8988T (cell line): ENCODE results near the gene EID2B.

Experiments
- DNase-seq: peaks from one replicate; pipeline ENCODE4 v3.0.0; 2011

EID2B gene

DNA sequence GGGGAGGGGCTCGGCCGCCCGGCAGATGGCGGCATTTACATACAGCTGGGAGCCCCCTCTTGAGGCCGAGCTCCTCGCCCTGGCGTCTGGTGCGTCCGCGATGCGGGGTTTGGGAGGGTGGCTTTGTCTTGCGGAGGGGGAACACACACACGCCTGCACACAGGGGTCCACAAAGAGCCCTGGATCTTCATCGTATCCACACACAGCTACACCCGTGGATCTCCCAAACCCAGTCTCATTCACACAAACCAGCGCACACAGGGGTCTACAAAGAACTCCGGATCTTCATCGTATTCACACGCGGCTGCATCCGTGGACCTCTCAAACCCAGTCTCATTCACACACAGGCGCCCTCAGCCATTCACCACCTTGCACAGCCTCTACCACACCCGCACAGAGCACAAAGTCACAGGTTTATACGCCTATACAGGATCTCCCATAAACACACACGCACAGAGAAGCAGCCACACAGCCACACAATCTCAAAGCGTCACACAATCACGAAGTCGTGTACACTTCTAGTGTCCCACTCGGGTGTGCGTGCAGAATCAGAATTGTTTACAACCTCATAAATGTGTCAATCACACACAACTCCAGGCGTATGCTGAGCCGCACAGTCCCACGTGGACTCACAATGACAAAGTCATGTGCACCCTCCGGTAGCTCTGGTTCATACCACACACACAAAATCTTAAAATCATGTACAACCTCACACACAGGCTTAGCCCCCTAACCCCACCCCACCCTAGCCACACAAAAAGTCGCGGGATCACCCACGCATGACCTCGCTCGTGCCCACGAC, 34.5 kb downstream of the EID2B start:
- no peak for DNase-seq

DNA sequence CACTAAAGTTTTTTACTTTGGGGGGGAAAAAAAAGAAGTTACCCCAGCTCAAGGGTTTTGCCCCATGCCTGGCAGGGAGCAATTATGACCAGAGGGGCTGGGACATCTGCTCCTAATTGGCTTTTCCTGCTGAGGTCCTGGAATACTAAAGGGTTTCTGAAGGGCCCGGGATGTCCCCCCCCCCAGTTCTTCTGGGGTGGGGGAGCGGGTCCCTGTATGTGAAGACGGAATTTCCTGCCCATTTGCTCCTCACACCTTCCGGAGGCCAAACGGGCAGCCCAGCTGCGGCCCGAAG, 35.0 kb downstream of the EID2B start:
- no peak for DNase-seq

DNA sequence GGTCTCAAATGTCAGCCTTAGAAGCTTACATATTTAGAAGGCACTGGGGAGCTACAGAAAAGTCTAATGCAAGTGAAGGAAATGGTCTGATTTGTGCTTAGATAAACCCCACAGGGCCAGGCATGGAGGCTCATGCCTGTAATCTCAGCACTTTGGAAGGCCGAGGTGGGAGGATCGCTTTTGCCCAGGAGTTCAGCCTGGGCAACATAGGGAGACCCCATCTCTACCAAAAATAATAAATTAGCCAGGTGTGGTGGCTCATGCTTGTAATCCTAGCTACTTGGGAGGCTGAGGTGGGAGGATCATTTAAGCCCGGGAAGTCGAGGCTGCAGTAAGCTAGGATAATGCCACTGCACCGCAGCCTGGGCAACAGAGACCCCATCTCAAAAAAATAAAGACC, 36.6 kb downstream of the EID2B start:
- DNase-seq = no peak

DNA sequence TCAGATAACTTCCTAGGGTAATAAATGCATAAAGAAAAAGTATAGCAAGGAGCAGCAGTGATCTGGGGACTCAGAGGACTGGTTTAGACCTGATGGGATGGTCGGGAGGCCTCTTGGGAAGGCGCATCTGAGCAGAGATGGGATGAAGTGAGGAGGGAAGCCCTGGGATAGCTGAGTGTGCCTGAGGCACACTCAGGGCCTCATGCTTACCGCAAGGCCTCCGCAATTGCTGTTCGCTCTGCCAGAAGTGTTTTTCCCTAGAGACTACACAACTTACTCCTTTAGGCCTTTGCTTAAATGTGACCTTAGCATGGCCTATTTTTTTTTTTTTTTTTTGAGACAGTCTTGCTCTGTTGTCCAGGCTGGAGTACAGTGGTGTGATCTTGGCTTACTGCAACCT, 38.0 kb downstream of the EID2B start:
- no peak for DNase-seq

DNA sequence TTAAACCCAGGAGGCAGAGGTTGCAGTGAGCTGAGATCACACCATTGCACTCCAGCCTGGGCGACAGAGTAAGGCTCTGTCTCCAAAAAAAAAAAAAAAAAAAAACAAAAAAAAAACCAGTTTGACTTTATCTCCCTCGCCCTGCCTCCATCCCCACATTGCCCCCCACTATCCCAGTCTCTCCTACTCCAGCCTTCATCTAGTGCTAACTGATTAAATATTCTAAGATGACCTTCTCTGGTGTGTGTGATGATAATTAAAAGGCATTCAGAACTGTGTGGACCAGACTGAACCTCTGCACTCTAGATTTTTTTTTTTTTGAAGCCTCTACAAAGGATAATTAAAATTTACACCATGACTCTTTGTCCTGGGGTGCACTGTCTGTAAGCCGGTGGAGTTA, 39.9 kb downstream of the EID2B start:
- no peak for DNase-seq

DNA sequence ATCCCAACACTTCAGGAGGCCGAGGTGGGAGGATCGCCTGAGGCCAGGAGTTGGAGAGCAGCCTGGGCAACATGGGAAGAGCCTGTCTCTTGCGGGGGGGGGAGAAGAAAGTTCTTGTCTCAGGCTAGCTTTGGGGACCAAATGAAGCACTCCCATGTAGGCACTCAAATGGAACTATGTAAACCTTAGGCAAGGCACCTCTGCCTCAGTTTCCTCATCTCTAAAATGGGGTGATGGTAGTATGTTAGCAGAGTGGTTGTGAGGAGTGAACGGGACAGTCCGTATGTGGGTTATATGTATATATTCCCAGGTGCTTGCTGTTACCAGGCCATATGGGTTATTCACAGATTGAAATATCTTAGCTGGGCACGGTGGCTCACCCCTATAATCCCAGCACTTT, 40.4 kb downstream of the EID2B start:
- DNase-seq = no peak

DNA sequence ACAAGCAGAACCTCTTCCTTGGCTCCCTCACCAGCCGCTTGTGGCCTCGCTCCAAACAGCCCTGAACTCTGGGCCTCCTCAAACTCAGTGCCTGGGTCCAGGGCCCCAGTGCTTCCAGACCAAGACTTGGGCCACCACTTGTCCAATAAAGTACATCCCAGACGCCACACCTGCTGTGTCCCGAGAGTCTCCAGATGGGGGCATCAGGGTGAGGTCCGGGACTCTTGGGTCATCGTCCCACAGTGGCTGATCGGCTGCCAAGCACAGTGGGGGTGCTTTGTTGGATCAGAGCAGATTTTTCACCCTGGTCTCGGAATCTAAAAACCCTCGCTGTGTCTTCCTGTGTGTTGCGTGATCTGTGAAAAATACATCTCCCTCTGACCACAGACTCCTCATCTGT, 42.9 kb downstream of the EID2B start:
- no peak for DNase-seq

DNA sequence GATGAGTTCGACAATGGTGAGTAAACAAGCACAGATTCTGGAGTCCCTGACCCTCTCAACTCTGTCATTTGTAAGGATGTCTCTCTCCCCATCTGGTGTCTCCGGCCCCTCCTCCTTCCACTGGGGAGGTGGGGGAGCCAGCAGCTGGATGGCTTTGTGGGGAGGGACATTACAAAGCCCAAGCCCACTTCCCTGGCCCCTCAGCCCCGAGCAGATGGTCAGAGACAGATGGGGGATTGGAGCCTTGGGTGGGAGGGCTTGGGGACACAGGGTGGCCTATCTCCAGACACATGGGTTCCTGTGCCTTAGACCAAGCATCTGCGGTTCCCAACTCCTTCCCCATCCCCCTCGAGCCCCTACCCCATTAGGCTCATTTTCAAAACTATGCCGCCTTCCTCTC, 49.5 kb downstream of the EID2B start:
- DNase-seq = no peak

DNA sequence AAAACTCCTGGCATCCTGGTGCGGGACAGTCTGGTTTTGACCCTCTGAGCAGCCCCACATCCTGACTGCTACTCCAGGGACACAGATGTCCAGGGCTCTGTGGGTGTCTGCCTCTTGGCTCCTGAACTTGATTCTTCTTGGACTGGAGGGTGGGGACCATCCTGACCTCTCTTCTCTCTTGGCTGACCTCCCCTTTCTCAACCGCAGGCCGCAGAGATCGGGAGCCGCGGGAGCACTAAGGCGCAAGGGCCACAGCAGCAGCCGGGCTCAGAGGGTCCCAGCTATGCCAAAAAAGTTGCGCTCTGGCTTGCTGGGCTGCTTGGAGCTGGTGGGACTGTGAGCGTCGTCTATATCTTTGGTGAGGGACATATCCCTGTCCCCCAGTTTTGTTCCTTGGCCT, 51.0 kb downstream of the EID2B start:
- DNase-seq = no peak

DNA sequence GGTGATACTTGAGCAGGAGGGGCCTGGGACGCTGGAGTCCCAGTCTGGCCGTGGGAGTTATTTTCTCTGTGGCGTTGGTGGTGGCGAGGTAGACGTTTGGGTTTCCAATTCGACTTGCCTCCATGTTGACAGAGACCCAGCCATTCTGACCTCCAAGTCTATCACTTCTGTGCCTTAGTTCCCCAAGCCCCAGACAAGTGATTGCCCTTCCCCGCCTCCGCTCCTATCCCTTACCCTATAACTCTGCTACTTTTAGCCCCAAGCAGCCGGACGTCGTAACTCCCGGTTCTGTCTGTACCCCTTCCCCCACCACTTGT, 51.5 kb downstream of the EID2B start:
- DNase-seq = no peak
